DMS 273 (cell line): Measurements from ENCODE around the gene GNRH2.
"Not testable (repeated sequence)": the region's sequence is repeated elsewhere in the genome, so short reads cannot be mapped to it uniquely, and the experiment has no call there.

Experiments
- DNase-seq: peaks from one replicate; lab custom pipeline; 2025; ENCODE audit not compliant: unreplicated experiment; lab: John Stamatoyannopoulos, UW

The GNRH2 gene, protein sequence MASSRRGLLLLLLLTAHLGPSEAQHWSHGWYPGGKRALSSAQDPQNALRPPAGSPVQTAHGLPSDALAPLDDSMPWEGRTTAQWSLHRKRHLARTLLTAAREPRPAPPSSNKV

GRCh38 chr20:3043322-3043721 lies at the start of gene GNRH2:
TSS of gene GNRH2 (plus strand) at chr20:3043622. CDS start at chr20:3044415, 793 bp downstream.
- no peak for DNase-seq

DNA sequence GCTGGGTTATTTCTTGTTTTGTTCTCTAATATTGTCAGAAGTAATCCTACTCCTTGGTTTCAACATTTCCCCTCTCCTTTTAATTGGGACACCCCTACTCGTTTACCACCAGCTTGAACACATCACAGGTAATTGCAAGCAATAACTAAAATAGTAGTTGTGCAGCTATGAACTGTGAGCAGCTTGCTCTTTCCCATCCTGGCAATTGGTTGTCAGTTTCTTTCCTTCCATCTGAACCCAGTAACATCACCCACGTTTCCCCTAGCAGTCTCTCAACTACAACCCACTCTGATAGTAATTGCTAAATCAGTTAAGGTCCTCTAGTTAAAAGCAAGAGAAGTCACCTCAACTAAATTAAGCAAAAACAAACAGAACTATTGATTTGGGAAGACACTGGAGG lies 47.6 kb upstream of the GNRH2 start:
- DNase-seq = no peak

DNA sequence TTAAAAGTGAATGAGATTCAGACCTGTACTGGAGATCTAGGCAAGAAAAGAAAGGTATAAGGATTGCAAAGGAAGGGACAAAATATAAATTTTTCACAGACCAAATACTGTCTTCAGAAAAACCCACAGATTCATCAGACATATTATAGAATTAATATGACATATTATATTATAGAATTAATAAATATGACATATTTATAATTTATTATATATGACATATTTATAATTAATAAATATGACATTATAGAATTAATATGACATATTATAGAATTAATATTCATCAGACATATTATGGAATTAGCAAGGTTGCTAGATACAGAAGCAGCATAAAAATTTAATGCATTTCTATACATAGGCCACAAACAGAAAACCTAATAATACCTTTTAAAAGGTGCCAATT lies 44.7 kb upstream of the GNRH2 start:
- no peak for DNase-seq

DNA sequence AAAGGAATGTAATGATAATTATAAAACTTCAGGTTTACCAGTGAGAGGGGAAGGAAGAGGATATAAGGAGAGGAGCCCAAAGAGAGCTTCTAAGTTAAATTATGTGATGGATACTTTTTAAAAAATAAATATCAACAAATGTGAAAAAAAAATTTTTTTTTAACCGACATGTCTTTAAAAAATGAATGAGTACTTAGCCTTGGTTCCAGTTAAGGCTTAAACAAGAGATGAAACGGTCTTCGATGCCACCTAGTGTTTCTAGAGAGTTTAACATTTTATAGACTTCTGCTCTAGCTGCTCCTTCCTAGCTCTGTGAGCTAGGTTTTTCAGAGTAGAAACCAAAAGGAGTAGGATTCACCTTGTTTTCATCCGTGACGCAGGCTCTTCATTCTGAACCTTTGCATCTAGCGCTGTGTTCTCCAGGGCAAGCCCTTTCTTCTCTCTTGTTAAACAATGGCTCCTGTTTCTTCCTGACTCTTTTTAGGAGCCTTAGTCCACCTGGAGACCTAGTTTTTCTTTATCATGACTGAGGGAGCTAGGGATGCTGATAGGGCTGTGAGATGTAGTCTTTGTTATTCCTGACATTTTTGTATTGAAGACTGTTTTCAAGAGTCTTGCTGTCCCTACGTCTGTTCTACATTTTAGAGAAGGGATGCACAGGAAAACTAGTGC lies 42.4 kb upstream of the GNRH2 start:
- peak; percentile 78 for DNase-seq

GRCh38 chr20:3003416-3003815 lies 40.0 kb upstream of the GNRH2 start:
- DNase-seq = no peak

GRCh38 chr20:3010985-3011723 lies 32.3 kb upstream of the GNRH2 start:
- no peak for DNase-seq

DNA sequence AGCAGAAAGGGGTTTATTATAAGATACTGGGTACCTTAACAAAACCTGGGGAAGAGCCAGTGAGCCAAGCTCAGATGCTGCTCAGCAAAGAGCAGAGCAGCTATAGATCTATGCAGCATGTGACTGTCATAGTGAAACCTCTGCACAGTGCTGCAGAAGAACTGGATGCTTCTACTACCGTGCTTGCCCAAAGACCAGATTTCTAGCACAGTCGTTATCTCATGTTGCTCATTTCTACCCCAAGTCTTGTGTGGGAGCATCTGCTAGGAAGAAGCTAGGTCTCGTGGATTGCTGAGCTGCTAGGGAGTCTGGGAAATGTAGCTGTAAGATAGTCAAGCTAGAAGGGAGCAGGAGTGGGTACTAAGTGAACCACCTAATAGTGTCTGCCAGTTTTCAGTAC lies 31.7 kb upstream of the GNRH2 start:
- DNase-seq = no peak

DNA sequence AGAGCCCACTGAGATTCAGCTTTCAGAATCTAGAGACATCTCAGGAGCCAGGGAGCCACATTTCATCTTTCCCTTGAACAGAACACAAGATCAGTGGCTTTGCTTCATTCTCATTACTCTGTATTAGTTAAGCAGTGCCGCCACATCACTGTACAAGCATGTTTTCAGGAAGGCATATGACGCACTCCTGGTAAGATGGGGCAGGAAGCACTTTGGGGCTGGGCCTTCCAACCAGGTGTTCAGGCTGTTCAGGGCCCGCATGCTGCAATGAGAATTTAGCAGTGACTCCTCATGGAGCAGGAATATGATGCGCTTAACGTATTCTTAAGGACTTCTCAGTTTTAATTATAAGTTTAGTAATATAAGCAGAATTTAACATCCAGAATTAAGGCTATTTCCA lies 29.7 kb upstream of the GNRH2 start:
- no peak for DNase-seq

GRCh38 chr20:3014179-3014578 lies 29.2 kb upstream of the GNRH2 start:
- no peak for DNase-seq

DNA sequence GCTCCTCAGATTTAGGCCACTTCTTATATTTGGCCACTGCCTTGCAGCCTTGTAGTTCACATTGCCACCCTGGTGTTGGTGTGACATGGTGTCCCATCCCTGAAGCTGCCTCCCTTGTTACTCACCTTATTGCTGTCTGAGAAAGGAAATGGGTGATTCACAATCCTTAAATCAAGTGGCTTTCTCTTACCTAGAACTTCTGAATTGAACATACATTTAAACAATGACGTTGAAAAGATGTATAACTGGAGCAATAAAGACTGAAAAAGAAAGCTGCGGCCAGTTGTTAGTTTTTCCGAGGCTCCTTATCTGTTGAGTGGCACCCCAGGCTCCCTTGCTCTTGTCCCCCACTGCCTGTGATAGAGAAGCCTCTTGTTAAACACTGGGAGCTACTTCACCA lies 28.8 kb upstream of the GNRH2 start:
- DNase-seq = no peak

GRCh38 chr20:3015302-3015701 lies 28.1 kb upstream of the GNRH2 start:
- not testable (repeated sequence) for DNase-seq

GRCh38 chr20:3021327-3021726 lies 22.1 kb upstream of the GNRH2 start:
- DNase-seq = no peak

- no peak for DNase-seq
These were observed 21.6 kb upstream of the GNRH2 start for GRCh38 chr20:3021777-3022176.

DNA sequence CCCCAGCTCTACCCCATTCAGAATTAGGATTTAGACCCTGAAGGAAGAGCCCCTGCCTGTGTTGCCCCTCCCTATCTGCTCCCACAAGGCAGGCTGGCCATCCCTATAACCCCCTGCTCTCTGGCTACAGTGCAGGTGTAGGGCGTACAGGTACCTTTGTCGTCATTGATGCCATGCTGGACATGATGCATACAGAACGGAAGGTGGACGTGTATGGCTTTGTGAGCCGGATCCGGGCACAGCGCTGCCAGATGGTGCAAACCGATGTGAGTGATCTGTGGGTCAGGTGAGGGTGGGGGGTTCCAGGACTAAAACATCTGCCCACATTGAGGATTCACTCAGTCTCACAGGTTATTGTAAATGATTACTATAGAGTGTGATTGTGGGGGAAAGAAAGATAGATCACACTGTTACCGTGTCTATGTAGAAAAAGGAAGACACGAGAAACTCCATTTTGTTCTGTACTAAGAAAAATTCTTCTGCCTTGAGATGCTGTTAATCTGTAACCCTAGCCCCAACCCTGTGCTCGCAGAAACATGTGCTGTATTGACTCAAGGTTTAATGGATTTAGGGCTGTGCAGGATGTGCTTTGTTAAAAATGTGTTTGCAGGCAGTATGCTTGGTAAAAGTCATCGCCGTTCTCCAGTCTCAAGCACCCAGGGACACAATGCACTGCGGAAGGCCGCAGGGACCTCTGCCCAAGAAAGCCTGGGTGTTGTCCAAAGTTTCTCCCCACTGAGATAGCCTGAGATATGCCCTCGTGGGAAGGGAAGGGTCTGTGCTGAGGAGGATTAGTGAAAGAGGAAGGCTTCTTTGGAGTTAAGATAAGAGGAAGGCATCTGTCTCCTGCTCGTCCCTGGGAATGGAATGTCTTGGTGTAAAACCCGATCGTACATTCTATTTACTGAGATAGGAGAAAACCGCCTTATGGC lies 20.6 kb upstream of the GNRH2 start:
- DNase-seq = not testable (repeated sequence)

- DNase-seq = no peak
These were observed 15.4 kb upstream of the GNRH2 start for GRCh38 chr20:3027987-3028386.

GRCh38 chr20:3031524-3032147 lies 11.8 kb upstream of the GNRH2 start:
- no peak for DNase-seq

- DNase-seq = no peak
These were observed 10.8 kb upstream of the GNRH2 start for GRCh38 chr20:3032624-3033023.

- DNase-seq = no peak
These were observed 5.8 kb upstream of the GNRH2 start for GRCh38 chr20:3037654-3038053.

- DNase-seq = no peak
These were observed 5.0 kb upstream of the GNRH2 start for GRCh38 chr20:3038454-3038853.

- DNase-seq = no peak
These were observed 4.0 kb upstream of the GNRH2 start for GRCh38 chr20:3039426-3039825.

- DNase-seq = no peak
These were observed 3.3 kb upstream of the GNRH2 start for GRCh38 chr20:3040086-3040485.
